K562 (cell line): ENCODE results near the gene CFAP206. TPM values are rescaled to one million over a fixed set of nuclear protein-coding genes. Genes with fewer than 3 reads are reported as not detected.

ENCODE experiments used
- CCNT2 ChIP-seq: IDR thresholded peaks from 2 replicates; pipeline ENCODE4 v1.6.1; 2011; ENCODE audit warnings: borderline replicate concordance, low read depth, mild to moderate bottlenecking, moderate library complexity, mixed read lengths, low read length; ENCODE audit not compliant: insufficient read length; ENCODE audit errors: extremely low read depth
- CREB1 ChIP-seq, 2 experiments: sonication (generic) in 1 of 2; formaldehyde crosslinking in 1 of 2; IDR thresholded peaks; 2 replicates each; pipeline versions ENCODE4 v1.6.1 to v1.8.0; 2012 to 2022; ENCODE audit warnings: inconsistent platforms in 1 of 2, mild to moderate bottlenecking in 1 of 2, missing genetic modification reagents in 1 of 2, moderate library complexity in 1 of 2
- FOXP1 ChIP-seq: sonication (generic); formaldehyde crosslinking; IDR thresholded peaks from 2 replicates; pipeline ENCODE4 v1.8.0; 2022; ENCODE audit warnings: mild to moderate bottlenecking, missing genetic modification reagents
- GATAD2B ChIP-seq: fragments of 450-650 bp; IDR thresholded peaks from 2 replicates; pipeline ENCODE4 v1.6.1; 2017; ENCODE audit warnings: mild to moderate bottlenecking, borderline replicate concordance
- HES1 ChIP-seq: fragments of 450-650 bp; IDR thresholded peaks from 2 replicates; pipeline ENCODE4 v1.6.1; 2016; ENCODE audit warnings: low read depth, mild to moderate bottlenecking, moderate library complexity
- HMG20B ChIP-seq: fragments of 250-450 bp; sonication (Bioruptor Pico); IDR thresholded peaks from 2 replicates; pipeline ENCODE4 v1.5.0; 2021; ENCODE audit warnings: mild to moderate bottlenecking
- KDM2B ChIP-seq: fragments of 250-450 bp; sonication (Bioruptor Pico); IDR thresholded peaks from 2 replicates; pipeline ENCODE4 v1.8.0; 2021; ENCODE audit warnings: mild to moderate bottlenecking, moderate library complexity
- MCM5 ChIP-seq: fragments of 450-650 bp; IDR thresholded peaks from 2 replicates; pipeline ENCODE4 v1.6.1; 2016; ENCODE audit warnings: low read depth
- NCOA1 ChIP-seq: fragments of 450-650 bp; IDR thresholded peaks from 2 replicates; pipeline ENCODE4 v1.6.1; 2016; ENCODE audit warnings: low read depth
- NCOA4 ChIP-seq: fragments of 450-650 bp; IDR thresholded peaks from 2 replicates; pipeline ENCODE4 v1.6.1; 2018; ENCODE audit warnings: mild to moderate bottlenecking; ENCODE audit not compliant: partially characterized antibody
- POLR2H ChIP-seq: IDR thresholded peaks from 2 replicates; pipeline ENCODE4 v1.6.1; 2016; ENCODE audit warnings: missing genetic modification characterization, low read depth, mild to moderate bottlenecking, control low read depth, missing compliant biosample characterization, moderate library complexity
- SAP30 ChIP-seq: fragments of 200-600 bp; sonication (generic); IDR thresholded peaks from 2 replicates; pipeline ENCODE4 v1.6.1; 2012; ENCODE audit warnings: borderline replicate concordance, low read depth, mild to moderate bottlenecking, moderate library complexity, low read length, control low read depth, inconsistent platforms; ENCODE audit not compliant: insufficient read depth, poor library complexity, severe bottlenecking
- SIRT6 ChIP-seq: IDR thresholded peaks from one replicate; pipeline ENCODE4 v1.6.1; 2012; ENCODE audit warnings: low read depth, mild to moderate bottlenecking, control low read depth, inconsistent platforms, low read length, moderate library complexity
- SMARCC2 ChIP-seq: fragments of 450-650 bp; IDR thresholded peaks from 2 replicates; pipeline ENCODE4 v1.6.1; 2017; ENCODE audit warnings: antibody characterized with exemption, moderate library complexity, mild to moderate bottlenecking, low read depth
- SNAPC5 ChIP-seq: fragments of 250-450 bp; sonication (Bioruptor Pico); IDR thresholded peaks from 2 replicates; pipeline ENCODE4 v1.8.0; 2021; ENCODE audit warnings: moderate library complexity, mild to moderate bottlenecking, inconsistent platforms
- U2AF1 ChIP-seq: fragments of 200-400 bp; formaldehyde crosslinking; optimal IDR thresholded peaks from 2 replicates; pipeline ENCODE3; 2017; ENCODE audit warnings: mild to moderate bottlenecking, low read depth, low read length, moderate library complexity
- ZBTB11 ChIP-seq, 3 experiments: fragments of 200-800 bp in 1 of 3; fragments of 250-450 bp in 1 of 3; fragments of 450-650 bp in 1 of 3; sonication (Bioruptor Pico) in 1 of 3; sonication (Bioruptor generic) in 1 of 3; formaldehyde crosslinking in 1 of 3; IDR thresholded peaks; 2 replicates each; pipeline versions ENCODE4 v1.6.1 to v1.8.0; 2016 to 2022; ENCODE audit warnings: mild to moderate bottlenecking in 2 of 3, missing genetic modification characterization in 2 of 3, missing compliant biosample characterization in 1 of 3, moderate library complexity in 1 of 3
- ZBTB9 ChIP-seq: fragments of 450-650 bp; formaldehyde crosslinking; IDR thresholded peaks from 2 replicates; pipeline ENCODE4 v1.4.0; 2020; ENCODE audit warnings: mild to moderate bottlenecking, moderate library complexity
- ZNF232 ChIP-seq: sonication (generic); formaldehyde crosslinking; IDR thresholded peaks from 2 replicates; pipeline ENCODE4 v1.8.0; 2022; ENCODE audit warnings: mild to moderate bottlenecking, missing genetic modification reagents
- polyA plus RNA-seq, 8 experiments: library from polyadenylated mRNA; depleted of rRNA in 4 of 8; stranded (reverse) in 5 of 8; unstranded in 3 of 8; fragments of >200 nt; fragmentation: Nextera tagmentation in 2 of 8; fragmentation: Illumina TruSeq in 1 of 8; extraction: Ambion mirVana in 2 of 8; extraction: Trizol in 1 of 8; gene quantifications; 2 replicates each; pipeline versions ENCODE4 v1.2.1 to v1.2.3, GENCODE V29; 2011 to 2014; ENCODE audit warnings: inconsistent platforms in 1 of 8, missing spikeins in 1 of 8
- total RNA-seq, 7 experiments: library from RNA; depleted of rRNA in 6 of 7; stranded (reverse); fragments of >200 nt in 6 of 7; fragmentation: Illumina TruSeq in 2 of 7; extraction: Trizol in 2 of 7; gene quantifications; 2 replicates each; pipeline versions ENCODE4 v1.2.1 to v1.2.3, GENCODE V29; 2011 to 2021; ENCODE audit warnings: low replicate concordance in 1 of 7

Gene CFAP206
- total and polyA plus RNA-seq, 9 of the 15 experiments (the other 6 are each of a cell fraction or from before 2014, with no cell fraction given) = 0.06 to 0.33 (median 0.18) TPM; not detected in 2

GRCh38 chr6:87472525-87473418, 65.0 kb downstream of the CFAP206 start, which contains the start of gene SLC35A1 (continued):
- peak in 1 of 3 experiments; percentile 32; a peak in 1 of 6 replicates for TF ChIP-seq ZBTB11 (CRISPR knock-in tag; IDR thresholded peaks at IDR 0.05)
- TF ChIP-seq ZNF232 (CRISPR knock-in tag) = no peak
- TF ChIP-seq ZBTB9 (CRISPR knock-in tag) = no peak
- no peak for TF ChIP-seq SAP30
- peak; percentile 90; the same call in 1 of the 2 replicates for TF ChIP-seq FOXP1 (CRISPR knock-in tag)
- no peak for TF ChIP-seq MCM5
- TF ChIP-seq NCOA4 = no peak
- TF ChIP-seq NCOA1 = no peak
- peak; percentile 47; the same call in 1 of the 2 replicates for TF ChIP-seq CREB1 (IDR thresholded peaks at IDR 0.05)
- peak; percentile 79 for TF ChIP-seq CREB1 (CRISPR knock-in tag; IDR thresholded peaks at IDR 0.05)
- no peak for TF ChIP-seq SIRT6
- no peak for TF ChIP-seq SMARCC2
- no peak for TF ChIP-seq KDM2B (CRISPR knock-in tag)
- no peak for TF ChIP-seq U2AF1
- TF ChIP-seq SNAPC5 (CRISPR knock-in tag) = no peak
- no peak for TF ChIP-seq HES1
- 0 out of 2 replicates have a peak, but pooled peaks have one; percentile 33 for TF ChIP-seq POLR2H (tag)
- no peak for TF ChIP-seq HMG20B (CRISPR knock-in tag)
- TF ChIP-seq CCNT2 = peak; percentile 30
- no peak for TF ChIP-seq GATAD2B
